HepG2 (cell line): ENCODE data around the gene CARS2. TPM values are rescaled to one million over a fixed set of nuclear protein-coding genes. Genes with fewer than 3 reads are reported as not detected.

Source experiments
- DZIP1 ChIP-seq: sonication (generic); formaldehyde crosslinking; IDR thresholded peaks from 2 replicates; pipeline ENCODE4 v1.5.0; 2020; ENCODE audit warnings: mild to moderate bottlenecking, missing genetic modification reagents
- HDAC6 ChIP-seq: fragments of 200-600 bp; sonication (generic); IDR thresholded peaks from 2 replicates; pipeline ENCODE4 v1.7.0; 2017; ENCODE audit warnings: mild to moderate bottlenecking, antibody characterized with exemption, low read length, low read depth
- KDM4B ChIP-seq: sonication (generic); formaldehyde crosslinking; IDR thresholded peaks from 2 replicates; pipeline ENCODE4 v1.4.0; 2020; ENCODE audit warnings: missing genetic modification reagents
- KLF11 ChIP-seq: IDR thresholded peaks from 2 replicates; pipeline ENCODE4 v1.6.1; 2016; ENCODE audit warnings: missing compliant biosample characterization
- MXI1 ChIP-seq: IDR thresholded peaks from 3 replicates; pipeline ENCODE4 v1.6.1; 2012; ENCODE audit warnings: low read depth, low read length, inconsistent platforms, borderline replicate concordance
- NCOA1 ChIP-seq: sonication (generic); formaldehyde crosslinking; IDR thresholded peaks from 2 replicates; pipeline ENCODE4 v1.9.0; 2021; ENCODE audit warnings: missing genetic modification reagents
- NR3C1 ChIP-seq: sonication (generic); formaldehyde crosslinking; IDR thresholded peaks from 2 replicates; pipeline ENCODE4 v1.4.0; 2020; ENCODE audit warnings: missing genetic modification reagents
- POLR2A ChIP-seq, 2 experiments: IDR thresholded peaks; 2 replicates each; pipeline ENCODE4 v1.6.1; 2011; ENCODE audit warnings: low read depth in 2 of 2, low read length in 2 of 2, mild to moderate bottlenecking in 1 of 2, moderate library complexity in 1 of 2; ENCODE audit not compliant: insufficient read depth in 1 of 2
- SYNCRIP ChIP-seq: fragments of 200-400 bp; formaldehyde crosslinking; IDR thresholded peaks from 2 replicates; pipeline ENCODE4 v1.6.1; 2018; ENCODE audit warnings: mild to moderate bottlenecking, low read depth, low read length; ENCODE audit not compliant: insufficient read depth
- TSC22D2 ChIP-seq: sonication (generic); formaldehyde crosslinking; IDR thresholded peaks from 2 replicates; pipeline ENCODE4 v1.5.1; 2020; ENCODE audit warnings: missing genetic modification reagents, mild to moderate bottlenecking, borderline replicate concordance
- ZBTB4 ChIP-seq: sonication (generic); formaldehyde crosslinking; IDR thresholded peaks from 2 replicates; pipeline ENCODE4 v1.4.0; 2020; ENCODE audit warnings: missing genetic modification reagents, mild to moderate bottlenecking, borderline replicate concordance
- ZBTB49 ChIP-seq: sonication (generic); formaldehyde crosslinking; IDR thresholded peaks from 2 replicates; pipeline ENCODE4 v1.4.0; 2020; ENCODE audit warnings: missing genetic modification reagents, borderline replicate concordance
- ZKSCAN1 ChIP-seq: fragments of 150-350 bp; IDR thresholded peaks from 2 replicates; pipeline ENCODE4 v1.6.1; 2014; ENCODE audit warnings: low read length
- ZNF235 ChIP-seq: sonication (generic); formaldehyde crosslinking; IDR thresholded peaks from 2 replicates; pipeline ENCODE4 v1.8.1; 2023; ENCODE audit warnings: mild to moderate bottlenecking, missing genetic modification reagents, borderline replicate concordance
- ZNF280B ChIP-seq: sonication (generic); formaldehyde crosslinking; IDR thresholded peaks from 2 replicates; pipeline ENCODE4 v1.5.0; 2020; ENCODE audit warnings: missing genetic modification reagents, mild to moderate bottlenecking, borderline replicate concordance
- polyA plus RNA-seq, 8 experiments: library from polyadenylated mRNA; depleted of rRNA in 3 of 8; stranded (reverse) in 7 of 8; unstranded in 1 of 8; fragments of >200 nt; fragmentation: Illumina TruSeq in 4 of 8; extraction: Trizol in 4 of 8; gene quantifications; 2 replicates each; pipeline versions ENCODE4 v1.2.1 to v1.2.3, GENCODE V29; 2011 to 2016; ENCODE audit warnings: low read depth in 4 of 8, missing spikeins in 1 of 8, mixed read lengths in 1 of 8; ENCODE audit not compliant: insufficient read depth in 1 of 8
- total RNA-seq, 5 experiments: library from RNA; depleted of rRNA; stranded (reverse); fragments of >200 nt; fragmentation: Illumina TruSeq; extraction: Trizol; gene quantifications; 2 replicates each; pipeline ENCODE4 v1.2.3, GENCODE V29; 2016; ENCODE audit warnings: low read depth in 1 of 5

The CARS2 gene
- total and polyA plus RNA-seq, 2 of the 13 experiments (the other 11 are each of a cell fraction or from before 2014, with no cell fraction given), result 41.1 to 59.3 TPM

DNA sequence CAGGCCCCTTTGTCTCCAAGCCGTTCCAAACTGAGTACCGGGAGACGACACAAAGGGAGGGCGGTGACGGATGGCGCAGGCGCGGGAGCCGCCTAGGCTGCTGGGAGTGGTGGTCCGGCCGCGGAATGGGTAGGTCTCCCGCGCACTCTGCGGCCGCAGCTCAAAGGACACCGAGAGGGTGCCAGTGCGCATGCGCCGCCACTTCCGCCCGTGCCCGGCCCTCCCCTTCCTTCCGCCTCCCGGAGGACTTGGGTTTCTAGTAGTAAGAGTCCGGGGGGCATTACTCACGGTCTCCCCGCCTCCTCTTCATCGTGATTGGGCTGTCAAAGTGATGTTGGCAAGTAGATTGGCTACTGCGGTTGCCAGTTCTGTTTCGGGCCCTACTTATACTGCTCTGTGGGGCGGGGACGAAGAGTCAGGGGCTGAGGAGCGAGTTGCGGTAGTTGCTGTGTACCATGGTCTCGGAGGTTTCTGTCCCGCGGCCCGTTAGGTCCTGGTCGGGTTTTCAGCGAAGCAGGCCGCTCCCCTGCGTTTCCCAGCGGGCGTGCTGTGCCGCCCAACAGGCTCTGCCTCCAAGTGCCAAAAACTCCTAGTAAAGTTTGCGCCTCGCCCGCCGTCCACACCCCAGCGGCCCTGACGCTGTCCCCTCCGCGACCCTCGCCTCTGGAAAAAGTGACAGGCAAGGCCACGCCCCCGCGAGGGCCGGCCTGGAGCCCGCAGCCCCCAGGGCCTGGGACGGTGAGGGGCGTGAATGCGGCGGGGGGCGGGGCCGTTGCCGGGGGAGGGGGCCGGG lies 7.1 kb upstream of the CARS2 start (continued):
- TF ChIP-seq DZIP1 (CRISPR knock-in tag), result no peak
- TF ChIP-seq SYNCRIP, result no peak
- no peak for TF ChIP-seq NR3C1 (CRISPR knock-in tag)
- TF ChIP-seq ZBTB49 (CRISPR knock-in tag), result no peak
- TF ChIP-seq ZNF235, result no peak
- TF ChIP-seq ZBTB4 (CRISPR knock-in tag), result no peak
- TF ChIP-seq HDAC6, result no peak
- TF ChIP-seq TSC22D2 (CRISPR knock-in tag), result no peak
- peak in 1 of 2 experiments; percentile 100; a peak in 2 of 4 replicates for TF ChIP-seq POLR2A (IDR thresholded peaks at IDR 0.05; ENCODE audit: insufficient read depth in 1 of 2, low read depth in 2 of 2, low read length in 2 of 2)
- 0 out of 3 replicates have a peak, but pooled peaks have one; percentile 5 for TF ChIP-seq MXI1
- no peak for TF ChIP-seq NCOA1 (CRISPR knock-in tag)
- no peak for TF ChIP-seq KLF11 (CRISPR knock-in tag)
- TF ChIP-seq KDM4B, result no peak; the same call in 1 of the 2 replicates
- no peak for TF ChIP-seq ZKSCAN1
- no peak; the same call in 1 of the 2 replicates for TF ChIP-seq ZNF280B (CRISPR knock-in tag)
